Endothelial cell of umbilical vein (primary cell): ENCODE measurements around the gene SLC20A1. TPM values are rescaled to one million over a fixed set of nuclear protein-coding genes. Genes with fewer than 3 reads are reported as not detected.

Source experiments
- BruUV-seq: library from RNA; stranded (reverse); fragments of 400-500 nt; replicated peaks from 2 replicates; lab custom pipeline; 2021; lab: Mats Ljungman, UMichigan
- CTCF ChIA-PET: fragments of 300-600, 350-600 bp; sonication (Branson Sonifier 250); formaldehyde crosslinking; loops from one replicate; lab custom pipeline; 2021; ENCODE audit warnings: antibody characterized with exemption, inconsistent platforms; lab: Charles Lee
- POLR2A ChIA-PET: fragments of 300-600, 350-600 bp; sonication (Branson Sonifier 250); formaldehyde crosslinking; loops from one replicate; lab custom pipeline; 2021; ENCODE audit warnings: antibody characterized with exemption, inconsistent platforms; lab: Charles Lee
- DNase-seq: peaks from one replicate; pipeline ENCODE4 v3.0.0-alpha.2; 2011; ENCODE audit warnings: low read depth, low spot score
- FAIRE-seq: peaks from 2 replicates; lab custom pipeline; 2011; peaks lifted over from hg19 to GRCh38; lab: Jason Lieb, UNC
- H2AFZ ChIP-seq: 2 replicates; pipeline ENCODE4 v1.6.0; 2012; ENCODE audit warnings: low read depth, low read length, control low read depth, inconsistent platforms
- H3K27ac ChIP-seq: 2 replicates; pipeline ENCODE4 v1.5.1; 2011; ENCODE audit warnings: low read depth, mild to moderate bottlenecking, control low read depth, low read length, moderate library complexity; ENCODE audit not compliant: insufficient read depth
- H3K27me3 ChIP-seq, 2 experiments: 2 replicates each; pipeline versions ENCODE4 v1.6.0 to v1.6.1; 2011; ENCODE audit warnings: low read length in 2 of 2, mixed read lengths in 1 of 2; ENCODE audit not compliant: control insufficient read depth in 2 of 2, insufficient read depth in 2 of 2
- H3K36me3 ChIP-seq, 2 experiments: 2 replicates in 1 of 2; 3 replicates in 1 of 2; pipeline ENCODE4 v1.5.1; 2011; ENCODE audit warnings: low read length in 2 of 2, mild to moderate bottlenecking in 1 of 2, moderate library complexity in 1 of 2; ENCODE audit not compliant: control insufficient read depth in 2 of 2, insufficient read depth in 2 of 2; ENCODE audit errors: extremely low read depth in 1 of 2
- H3K4me1 ChIP-seq: 3 replicates; pipeline ENCODE4 v1.5.1; 2011; ENCODE audit warnings: mild to moderate bottlenecking, low read length; ENCODE audit not compliant: control insufficient read depth, insufficient read depth; ENCODE audit errors: extremely low read depth
- H3K4me2 ChIP-seq: 2 replicates; pipeline ENCODE4 v1.6.1; 2011; ENCODE audit warnings: low read length, control low read depth, mixed read lengths; ENCODE audit not compliant: insufficient read depth
- H3K4me3 ChIP-seq, 3 experiments: fragments of 200-600 bp in 1 of 3; sonication (generic), shearing (Covaris generic) in 1 of 3; replicated peaks in 1 of 3; 2 replicates each; pipeline ENCODE4 v1.5.1; 2011 to 2016; ENCODE audit warnings: control low read depth in 3 of 3, low read length in 3 of 3, mild to moderate bottlenecking in 2 of 3, inconsistent platforms in 1 of 3, low read depth in 1 of 3, moderate library complexity in 1 of 3; ENCODE audit not compliant: insufficient read depth in 1 of 3
- H3K79me2 ChIP-seq: 2 replicates; pipeline ENCODE4 v1.6.0; 2012; ENCODE audit warnings: low read length, inconsistent platforms; ENCODE audit not compliant: control insufficient read depth, insufficient read depth
- H3K9ac ChIP-seq: replicated peaks from 2 replicates; pipeline ENCODE3; 2011; ENCODE audit warnings: low read length, control low read depth; ENCODE audit not compliant: insufficient read depth; ENCODE audit errors: extremely low read depth
- H3K9me1 ChIP-seq: replicated peaks from 3 replicates; pipeline ENCODE4 v1.6.0; 2011; ENCODE audit warnings: mild to moderate bottlenecking, low read length; ENCODE audit not compliant: control insufficient read depth, insufficient read depth; ENCODE audit errors: extremely low read depth
- H3K9me3 ChIP-seq: replicated peaks from 2 replicates; pipeline ENCODE4 v1.5.1; 2012; ENCODE audit warnings: low read length, inconsistent platforms; ENCODE audit not compliant: control insufficient read depth, insufficient read depth
- H4K20me1 ChIP-seq: replicated peaks from 2 replicates; pipeline ENCODE3; 2011; ENCODE audit warnings: mild to moderate bottlenecking, low read length; ENCODE audit not compliant: control insufficient read depth, insufficient read depth; ENCODE audit errors: extremely low read depth
- EZH2 ChIP-seq: IDR thresholded peaks from 2 replicates; pipeline ENCODE4 v1.6.1; 2012; ENCODE audit warnings: borderline replicate concordance, low read depth, mild to moderate bottlenecking, moderate library complexity, low read length, inconsistent platforms; ENCODE audit not compliant: severe bottlenecking
- FOS ChIP-seq: IDR thresholded peaks from 2 replicates; pipeline ENCODE4 v1.6.1; 2011; ENCODE audit warnings: mild to moderate bottlenecking, low read length, moderate library complexity, borderline replicate concordance; ENCODE audit not compliant: insufficient read depth
- GATA2 ChIP-seq: IDR thresholded peaks from 2 replicates; pipeline ENCODE4 v1.7.0; 2011; ENCODE audit warnings: low read depth, mild to moderate bottlenecking, moderate library complexity, mixed read lengths, low read length; ENCODE audit not compliant: insufficient read length, insufficient read depth
- JUN ChIP-seq: IDR thresholded peaks from 2 replicates; pipeline ENCODE4 v1.6.1; 2011; ENCODE audit warnings: borderline replicate concordance, low read depth; ENCODE audit not compliant: insufficient read length, insufficient read depth
- MAX ChIP-seq: IDR thresholded peaks from 2 replicates; pipeline ENCODE4 v1.6.1; 2011; ENCODE audit not compliant: insufficient read depth, insufficient read length
- MYC ChIP-seq: IDR thresholded peaks from one replicate; pipeline ENCODE4 v1.6.1; 2011; ENCODE audit warnings: mild to moderate bottlenecking, low read depth, low read length
- POLR2A ChIP-seq: IDR thresholded peaks from 2 replicates; pipeline ENCODE4 v1.6.1; 2012; ENCODE audit warnings: low read depth, mild to moderate bottlenecking, control low read depth, low read length
- POLR2AphosphoS5 ChIP-seq: IDR thresholded peaks from 2 replicates; pipeline ENCODE4 v1.6.1; 2012; ENCODE audit warnings: low read depth, mild to moderate bottlenecking, control low read depth, low read length, moderate library complexity; ENCODE audit not compliant: insufficient read depth
- dilution Hi-C: fragments of 300-500 bp; cut with MboI; formaldehyde crosslinking; loops from one replicate; pipeline ENCODE4 v1.15.0; 2019; ENCODE audit warnings: low sequenced_read_pairs; ENCODE audit not compliant: extremely low pct_ligation_motif_present
- intact Hi-C: fragments of 100-400 bp; cut with micrococcal nuclease; formaldehyde crosslinking; loops from one replicate; pipeline ENCODE4 v1.10.0; 2022
- polyA plus RNA-seq, 4 experiments: library from polyadenylated mRNA; depleted of rRNA in 3 of 4; stranded (reverse) in 3 of 4; unstranded in 1 of 4; fragments of >200 nt; gene quantifications; 2 replicates each; pipeline versions ENCODE4 v1.2.1 to v1.2.3, GENCODE V29; 2011 to 2012; ENCODE audit warnings: missing spikeins in 1 of 4
- total RNA-seq: library from RNA; stranded (reverse); gene quantifications from 2 replicates; pipeline ENCODE4 v1.2.3, GENCODE V29; 2021
- TF ChIP-seq, protein P1 (sequence below), 2 donors: IDR thresholded peaks; 1 replicate in 1 of 2; 2 replicates in 1 of 2; pipeline ENCODE4 v1.5.1; 2011; ENCODE audit warnings: low read length in 2 of 2, mild to moderate bottlenecking in 2 of 2, moderate library complexity in 2 of 2, control low read depth in 1 of 2, inconsistent platforms in 1 of 2, low read depth in 1 of 2; ENCODE audit not compliant: insufficient read depth in 1 of 2; ENCODE audit errors: extremely low read depth in 1 of 2

The SLC20A1 gene
- total and polyA plus RNA-seq, 2 donors (not counting 3 experiments of a cell fraction or from before 2014, with no cell fraction given): 52.7 to 149 TPM

GRCh38 chr2:112712903-112713584 lies 67.3 kb downstream of the SLC20A1 start:
- ChIA-PET CTCF (interaction anchor here (1.0 to 1.5 kb wide), 3 partner anchors 12 to 109 kb away, joined by 3 to 4 read pairs (median 3); no protein-coding TSS in a partner anchor), POLR2A (no interaction called here)
- Histone ChIP-seq H4K20me1 (no peaks in the 10 kb centered on the region), H2AFZ (no peak overlapping the region), H3K27me3 (no peaks in the 10 kb centered on the region), H3K36me3 (no peaks in the 10 kb centered on the region), H3K79me2 (no peaks in the 10 kb centered on the region), H3K9ac (no peak overlapping the region), H3K9me1 (no peaks in the 10 kb centered on the region), H3K27ac (no peak overlapping the region), H3K4me1 (no peaks in the 10 kb centered on the region), H3K9me3 (no peaks in the 10 kb centered on the region), H3K4me3 (no peak overlapping the region), H3K4me2 (no peak overlapping the region)
- BruUV-seq: no TSS peak
- intact Hi-C loops (no loop called here), dilution Hi-C loops (no loop called here)
- TF ChIP-seq FOS (no peak), JUN (no peak), POLR2A (no peak), MYC (no peak), MAX (no peak), POLR2AphosphoS5 (no peak), GATA2 (no peak), EZH2 (no peak)
- TF ChIP-seq, protein P1, sequence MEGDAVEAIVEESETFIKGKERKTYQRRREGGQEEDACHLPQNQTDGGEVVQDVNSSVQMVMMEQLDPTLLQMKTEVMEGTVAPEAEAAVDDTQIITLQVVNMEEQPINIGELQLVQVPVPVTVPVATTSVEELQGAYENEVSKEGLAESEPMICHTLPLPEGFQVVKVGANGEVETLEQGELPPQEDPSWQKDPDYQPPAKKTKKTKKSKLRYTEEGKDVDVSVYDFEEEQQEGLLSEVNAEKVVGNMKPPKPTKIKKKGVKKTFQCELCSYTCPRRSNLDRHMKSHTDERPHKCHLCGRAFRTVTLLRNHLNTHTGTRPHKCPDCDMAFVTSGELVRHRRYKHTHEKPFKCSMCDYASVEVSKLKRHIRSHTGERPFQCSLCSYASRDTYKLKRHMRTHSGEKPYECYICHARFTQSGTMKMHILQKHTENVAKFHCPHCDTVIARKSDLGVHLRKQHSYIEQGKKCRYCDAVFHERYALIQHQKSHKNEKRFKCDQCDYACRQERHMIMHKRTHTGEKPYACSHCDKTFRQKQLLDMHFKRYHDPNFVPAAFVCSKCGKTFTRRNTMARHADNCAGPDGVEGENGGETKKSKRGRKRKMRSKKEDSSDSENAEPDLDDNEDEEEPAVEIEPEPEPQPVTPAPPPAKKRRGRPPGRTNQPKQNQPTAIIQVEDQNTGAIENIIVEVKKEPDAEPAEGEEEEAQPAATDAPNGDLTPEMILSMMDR (IDR thresholded peaks at IDR 0.05; ENCODE audit: extremely low read depth in 1 of 2, insufficient read depth in 1 of 2, low read depth in 1 of 2, low read length in 2 of 2): no peak
- no peak for FAIRE-seq
- DNase-seq: no peak

Other genes starting within 250 kb of the SLC20A1 start
- gene RGPD8, start 212.3 kb upstream of the SLC20A1 start, total RNA-seq: 10.8 and 17.7 TPM in 2 replicates
- gene RGPD8, start 212.3 kb upstream of the SLC20A1 start, polyA plus RNA-seq: 0.75 and 0.98 TPM in 2 replicates
- gene TTL, start 163.8 kb upstream of the SLC20A1 start, total RNA-seq: 66.8 and 71.0 TPM in 2 replicates
- 17.9 and 21.9 TPM in 2 replicates for gene TTL, start 163.8 kb upstream of the SLC20A1 start, polyA plus RNA-seq
- gene POLR1B, start 103.5 kb upstream of the SLC20A1 start, total RNA-seq: 21.3 and 28.9 TPM in 2 replicates
- 12.2 and 13.8 TPM in 2 replicates for gene POLR1B, start 103.5 kb upstream of the SLC20A1 start, polyA plus RNA-seq
- 22.2 and 23.6 TPM in 2 replicates for gene CHCHD5, start 61.3 kb upstream of the SLC20A1 start, total RNA-seq
- gene CHCHD5, start 61.3 kb upstream of the SLC20A1 start, polyA plus RNA-seq: 44.7 and 63.5 TPM in 2 replicates
- not detected in 2 replicates for gene NT5DC4, start 75.1 kb downstream of the SLC20A1 start, total RNA-seq
- gene NT5DC4, start 75.1 kb downstream of the SLC20A1 start, polyA plus RNA-seq: not detected in 2 replicates
- 25.2 and 30.7 TPM in 2 replicates for gene CKAP2L, start 118.7 kb downstream of the SLC20A1 start, total RNA-seq
- gene CKAP2L, start 118.7 kb downstream of the SLC20A1 start, polyA plus RNA-seq: 2.3 and 3.4 TPM in 2 replicates
- 0.99 and 1.4 TPM in 2 replicates for gene IL1A, start 138.6 kb downstream of the SLC20A1 start, total RNA-seq
- 0.25 and 0.29 TPM in 2 replicates for gene IL1A, start 138.6 kb downstream of the SLC20A1 start, polyA plus RNA-seq
- not detected in 2 replicates for gene IL1B, start 190.8 kb downstream of the SLC20A1 start, total RNA-seq
- 0.25 TPM in 1 of 2 replicates, not detected in the other for gene IL1B, start 190.8 kb downstream of the SLC20A1 start, polyA plus RNA-seq